IPS DF 19.7 (cell line): ENCODE measurements around the gene SPATA3.

Experiments used
- DNase-seq: peaks from one replicate; pipeline ENCODE4 v3.0.0-alpha.2; 2013; ENCODE audit warnings: low read depth, low spot score

Gene SPATA3

GRCh38 chr2:231028889-231029288 lies 33.0 kb downstream of the SPATA3 start:
- no peak for DNase-seq

GRCh38 chr2:231029563-231029962 lies 33.6 kb downstream of the SPATA3 start:
- no peak for DNase-seq

- DNase-seq = no peak
Observed at GRCh38 chr2:231030725-231031124, 34.8 kb downstream of the SPATA3 start.

GRCh38 chr2:231032575-231033140 lies 36.7 kb downstream of the SPATA3 start:
- DNase-seq = no peak

- no peak for DNase-seq
Observed at GRCh38 chr2:231033147-231034132, 37.5 kb downstream of the SPATA3 start.

GRCh38 chr2:231034291-231034882 lies 38.5 kb downstream of the SPATA3 start:
- DNase-seq = no peak

- no peak for DNase-seq
Observed at GRCh38 chr2:231036131-231036530, 40.2 kb downstream of the SPATA3 start.

- DNase-seq = no peak
Observed at GRCh38 chr2:231036578-231037106, 40.7 kb downstream of the SPATA3 start.

- DNase-seq = no peak
Observed at GRCh38 chr2:231037202-231037730, 41.3 kb downstream of the SPATA3 start, which contains the start of gene C2orf72. Gene C2orf72, plus strand, starts transcription at chr2:231037523. Its CDS starts 43 bp downstream, at chr2:231037566.

GRCh38 chr2:231037731-231038482 lies 42.0 kb downstream of the SPATA3 start:
- DNase-seq = no peak

GRCh38 chr2:231038483-231039293 lies 42.8 kb downstream of the SPATA3 start:
- no peak for DNase-seq

- DNase-seq = no peak
Observed at GRCh38 chr2:231039294-231039664, 43.4 kb downstream of the SPATA3 start.

GRCh38 chr2:231039821-231040364 lies 44.0 kb downstream of the SPATA3 start:
- no peak for DNase-seq

- DNase-seq = no peak
Observed at GRCh38 chr2:231041061-231041689, 45.3 kb downstream of the SPATA3 start.

- DNase-seq = no peak
Observed at GRCh38 chr2:231043796-231044195, 47.9 kb downstream of the SPATA3 start.

GRCh38 chr2:231046916-231047273 lies 51.0 kb downstream of the SPATA3 start:
- DNase-seq = no peak

GRCh38 chr2:231047274-231047922 lies 51.5 kb downstream of the SPATA3 start:
- no peak for DNase-seq

GRCh38 chr2:231047923-231048915 lies 52.3 kb downstream of the SPATA3 start:
- no peak for DNase-seq
